ENCODE results near the gene SLAIN2.

- no peak for TF ChIP-seq REST (IDR thresholded peaks at IDR 0.05; ENCODE audit: insufficient read depth in 1 of 2, low read depth in 2 of 2, low read length in 2 of 2)
- TF ChIP-seq POLR2AphosphoS5 (IDR thresholded peaks at IDR 0.05; ENCODE audit: low read depth, low read length), result no peak
- TF ChIP-seq FOXP2 (optimal IDR thresholded peaks at IDR 0.05; ENCODE audit: borderline replicate concordance, extremely low read depth, extremely low read length, insufficient read depth), result no peak
- no peak for TF ChIP-seq SIN3A (IDR thresholded peaks at IDR 0.05; ENCODE audit: borderline replicate concordance, insufficient read depth, low read length)
- TF ChIP-seq TAF1 (IDR thresholded peaks at IDR 0.05; ENCODE audit: borderline replicate concordance, insufficient read depth, low read length), result no peak
Observed at GRCh38 chr4:48345542-48345941, 4.2 kb downstream of the SLAIN2 start.

All from PFSK-1 (cell line).